H1 (cell line): ENCODE results near the gene FOXP2.

Experiments
- CHD1 ChIP-seq: IDR thresholded peaks from 2 replicates; pipeline ENCODE4 v1.6.1; 2012; ENCODE audit warnings: low read depth, low read length, improper control_type of control experiment
- EP300 ChIP-seq, 2 experiments: IDR thresholded peaks; 1 replicate in 1 of 2; 2 replicates in 1 of 2; pipeline ENCODE4 v1.6.1; 2011 to 2012; ENCODE audit warnings: low read depth in 2 of 2, low read length in 2 of 2, mild to moderate bottlenecking in 2 of 2, borderline replicate concordance in 1 of 2, inconsistent platforms in 1 of 2, moderate library complexity in 1 of 2
- KDM5A ChIP-seq: fragments of 200-600 bp; IDR thresholded peaks from 2 replicates; pipeline ENCODE4 v1.7.1; 2012; ENCODE audit warnings: mild to moderate bottlenecking, low read length, inconsistent platforms, mixed read lengths
- POLR2A ChIP-seq, 2 experiments: IDR thresholded peaks; 1 replicate in 1 of 2; 2 replicates in 1 of 2; pipeline ENCODE4 v1.6.1; 2011; ENCODE audit warnings: low read depth in 2 of 2, low read length in 2 of 2, mild to moderate bottlenecking in 2 of 2; ENCODE audit errors: control extremely low read depth in 1 of 2
- POLR2AphosphoS5 ChIP-seq: IDR thresholded peaks from 2 replicates; pipeline ENCODE4 v1.6.1; 2011; ENCODE audit warnings: low read depth, low read length
- RFX5 ChIP-seq: IDR thresholded peaks from 2 replicates; pipeline ENCODE4 v1.6.1; 2011; ENCODE audit warnings: low read depth, low read length, improper control_type of control experiment, borderline replicate concordance
- TAF1 ChIP-seq: IDR thresholded peaks from 2 replicates; pipeline ENCODE4 v1.6.1; 2011; ENCODE audit warnings: mild to moderate bottlenecking, low read depth, low read length
- TF ChIP-seq, protein P1 (sequence below), 3 experiments: IDR thresholded peaks; 1 replicate in 2 of 3; 2 replicates in 1 of 3; pipeline versions ENCODE4 v1.5.1 to v1.6.1; 2011; ENCODE audit warnings: low read length in 3 of 3, mild to moderate bottlenecking in 3 of 3, inconsistent platforms in 2 of 3, low read depth in 1 of 3, moderate library complexity in 1 of 3; ENCODE audit not compliant: insufficient read depth in 1 of 3; ENCODE audit errors: control extremely low read depth in 1 of 3
- TF ChIP-seq, protein P2 (sequence below): IDR thresholded peaks from 2 replicates; pipeline ENCODE4 v1.6.1; 2012; ENCODE audit warnings: low read length, inconsistent platforms

DNA sequence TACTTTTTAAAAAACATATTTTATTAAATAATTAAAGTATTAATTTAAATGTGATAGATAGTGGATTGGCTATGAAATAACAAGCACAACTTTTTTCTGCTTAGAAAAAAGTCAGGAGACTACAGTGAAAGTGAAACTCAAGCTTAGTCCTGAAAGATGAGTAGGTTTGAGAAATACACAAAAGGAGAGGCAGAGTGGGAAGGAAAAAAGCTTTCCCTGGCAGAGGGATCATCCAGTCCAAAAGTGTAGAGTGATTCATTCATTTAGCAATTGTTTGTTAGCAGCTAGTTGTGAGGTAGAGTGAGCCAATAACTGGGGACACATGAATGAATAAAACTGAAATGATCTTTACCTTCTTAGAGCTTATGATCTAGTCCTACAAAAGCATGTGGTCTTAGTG, 93.5 kb downstream of the FOXP2 start:
- TF ChIP-seq, protein P1, sequence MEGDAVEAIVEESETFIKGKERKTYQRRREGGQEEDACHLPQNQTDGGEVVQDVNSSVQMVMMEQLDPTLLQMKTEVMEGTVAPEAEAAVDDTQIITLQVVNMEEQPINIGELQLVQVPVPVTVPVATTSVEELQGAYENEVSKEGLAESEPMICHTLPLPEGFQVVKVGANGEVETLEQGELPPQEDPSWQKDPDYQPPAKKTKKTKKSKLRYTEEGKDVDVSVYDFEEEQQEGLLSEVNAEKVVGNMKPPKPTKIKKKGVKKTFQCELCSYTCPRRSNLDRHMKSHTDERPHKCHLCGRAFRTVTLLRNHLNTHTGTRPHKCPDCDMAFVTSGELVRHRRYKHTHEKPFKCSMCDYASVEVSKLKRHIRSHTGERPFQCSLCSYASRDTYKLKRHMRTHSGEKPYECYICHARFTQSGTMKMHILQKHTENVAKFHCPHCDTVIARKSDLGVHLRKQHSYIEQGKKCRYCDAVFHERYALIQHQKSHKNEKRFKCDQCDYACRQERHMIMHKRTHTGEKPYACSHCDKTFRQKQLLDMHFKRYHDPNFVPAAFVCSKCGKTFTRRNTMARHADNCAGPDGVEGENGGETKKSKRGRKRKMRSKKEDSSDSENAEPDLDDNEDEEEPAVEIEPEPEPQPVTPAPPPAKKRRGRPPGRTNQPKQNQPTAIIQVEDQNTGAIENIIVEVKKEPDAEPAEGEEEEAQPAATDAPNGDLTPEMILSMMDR (IDR thresholded peaks at IDR 0.05; ENCODE audit: control extremely low read depth in 1 of 3, insufficient read depth in 1 of 3, low read depth in 1 of 3, low read length in 3 of 3) = no peak
- no peak for TF ChIP-seq POLR2A (IDR thresholded peaks at IDR 0.05; ENCODE audit: control extremely low read depth in 1 of 2, low read depth in 2 of 2, low read length in 2 of 2)
- no peak for TF ChIP-seq EP300 (IDR thresholded peaks at IDR 0.05; ENCODE audit: borderline replicate concordance in 1 of 2, low read depth in 2 of 2, low read length in 2 of 2)
- TF ChIP-seq RFX5 = no peak
- TF ChIP-seq KDM5A = no peak
- no peak for TF ChIP-seq POLR2AphosphoS5
- no peak for TF ChIP-seq CHD1
- no peak for TF ChIP-seq TAF1
- TF ChIP-seq, protein P2, sequence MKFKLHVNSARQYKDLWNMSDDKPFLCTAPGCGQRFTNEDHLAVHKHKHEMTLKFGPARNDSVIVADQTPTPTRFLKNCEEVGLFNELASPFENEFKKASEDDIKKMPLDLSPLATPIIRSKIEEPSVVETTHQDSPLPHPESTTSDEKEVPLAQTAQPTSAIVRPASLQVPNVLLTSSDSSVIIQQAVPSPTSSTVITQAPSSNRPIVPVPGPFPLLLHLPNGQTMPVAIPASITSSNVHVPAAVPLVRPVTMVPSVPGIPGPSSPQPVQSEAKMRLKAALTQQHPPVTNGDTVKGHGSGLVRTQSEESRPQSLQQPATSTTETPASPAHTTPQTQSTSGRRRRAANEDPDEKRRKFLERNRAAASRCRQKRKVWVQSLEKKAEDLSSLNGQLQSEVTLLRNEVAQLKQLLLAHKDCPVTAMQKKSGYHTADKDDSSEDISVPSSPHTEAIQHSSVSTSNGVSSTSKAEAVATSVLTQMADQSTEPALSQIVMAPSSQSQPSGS = no peak
